Measurements from ENCODE around the gene MPZL2.

MPZL2 gene

GRCh38 chr11:118283037-118283636 is 19.0 kb upstream of the MPZL2 start:
- DNase-seq = no peak

- no peak for DNase-seq
Measured at GRCh38 chr11:118282606-118283005, 18.5 kb upstream of the MPZL2 start.

GRCh38 chr11:118281284-118281683 is 17.2 kb upstream of the MPZL2 start:
- DNase-seq = peak; percentile 8

- DNase-seq = peak; percentile 25
Measured at GRCh38 chr11:118277312-118277711, 13.2 kb upstream of the MPZL2 start.

GRCh38 chr11:118276422-118276821 is 12.3 kb upstream of the MPZL2 start:
- DNase-seq = no peak

- no peak for DNase-seq
Measured at GRCh38 chr11:118275176-118275575, 11.1 kb upstream of the MPZL2 start.

GRCh38 chr11:118274186-118274585 is 10.1 kb upstream of the MPZL2 start:
- DNase-seq = no peak

GRCh38 chr11:118272001-118272400 is 7.9 kb upstream of the MPZL2 start:
- DNase-seq = no peak

GRCh38 chr11:118267486-118267885 is 3.4 kb upstream of the MPZL2 start:
- no peak for DNase-seq

- DNase-seq = no peak
Measured at GRCh38 chr11:118265954-118266353, 1.9 kb upstream of the MPZL2 start.

GRCh38 chr11:118264569-118265465 is 720 bp upstream of the MPZL2 start:
- DNase-seq = no peak

- DNase-seq = no peak
Measured at GRCh38 chr11:118263112-118263511, 985 bp downstream of the MPZL2 start.

GRCh38 chr11:118260353-118260752 is 3.7 kb downstream of the MPZL2 start:
- DNase-seq = no peak

GRCh38 chr11:118259138-118259537 is 5.0 kb downstream of the MPZL2 start:
- DNase-seq = no peak

GRCh38 chr11:118258410-118258809 is 5.7 kb downstream of the MPZL2 start:
- no peak for DNase-seq

GRCh38 chr11:118252688-118253087 is 11.4 kb downstream of the MPZL2 start:
- DNase-seq = no peak

- DNase-seq = peak; percentile 85
Measured at GRCh38 chr11:118251858-118252652, 12.0 kb downstream of the MPZL2 start, which contains the start of gene MPZL3. Gene MPZL3 (minus strand): TSS chr11:118252365. CDS start chr11:118252294, 71 bp downstream.

GRCh38 chr11:118247041-118247440 is 17.1 kb downstream of the MPZL2 start:
- DNase-seq = no peak

GRCh38 chr11:118245936-118246562 is 18.0 kb downstream of the MPZL2 start:
- no peak for DNase-seq

GRCh38 chr11:118243993-118244762 is 19.9 kb downstream of the MPZL2 start:
- no peak for DNase-seq

GRCh38 chr11:118243161-118243560 is 20.9 kb downstream of the MPZL2 start:
- no peak for DNase-seq

- no peak for DNase-seq
Measured at GRCh38 chr11:118241764-118242098, 22.4 kb downstream of the MPZL2 start.

All from NK-92 treated with Interleukin-12 subunit alpha and Interleukin-12 subunit beta, amount 100 ng/mL, for 24 hours (cell line).